Stimulated activated CD4-positive, alpha-beta T cell treated with anti-CD3 and anti-CD28 coated beads, Interleukin-4, amount 100 ng/mL, for 4 hours (primary cell): ENCODE data around the gene SHISA7.
A peak's percentile ranks its signal among the peaks of the same experiment; 100 is the strongest.

Experiments
- DNase-seq, 2 experiments: peaks; one replicate each; pipeline ENCODE4 v3.0.0-alpha.2; 2020

The SHISA7 gene

DNA sequence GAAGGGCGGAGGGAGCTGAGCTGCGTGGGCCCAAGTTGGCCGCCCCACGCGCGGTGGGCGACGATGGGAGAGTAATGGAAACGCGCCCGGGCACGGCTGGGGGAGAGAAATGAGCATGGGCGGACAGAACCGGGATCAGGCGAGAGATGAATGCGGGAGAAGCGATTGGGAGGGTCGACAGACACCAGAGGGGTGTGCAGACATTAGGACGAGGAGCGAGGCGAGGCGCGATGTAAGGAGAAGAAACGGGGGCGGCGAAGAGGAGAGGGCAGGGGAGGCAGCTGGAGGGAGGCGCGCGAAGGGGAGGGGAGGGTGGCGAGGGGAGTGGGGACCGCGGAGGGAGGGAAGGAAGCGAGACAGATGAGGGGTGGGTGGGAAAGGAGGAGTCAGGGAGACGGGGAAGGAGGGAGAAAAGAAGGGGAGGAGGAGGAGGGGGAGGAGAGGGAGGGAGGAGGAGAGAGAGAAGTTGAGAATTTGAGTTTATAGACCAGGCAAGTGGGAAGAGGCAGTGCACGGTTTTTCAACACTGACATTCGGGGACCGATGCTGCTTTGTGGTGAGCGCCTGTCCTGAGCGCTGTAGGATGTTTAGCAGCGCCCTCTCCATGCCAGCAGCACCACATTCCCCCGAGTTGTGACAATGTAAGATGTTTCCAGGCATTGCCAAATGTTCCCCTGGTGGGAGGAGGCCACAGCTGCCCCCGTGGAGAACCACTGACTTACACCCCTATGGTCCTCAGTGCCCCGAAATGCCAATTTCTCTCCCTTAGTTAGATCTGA is at the start of gene SHISA7:
Gene SHISA7 (minus strand): TSS at position 256 of the 779 bp plus-strand sequence. CDS start 437 bp downstream, outside the sequence.
- no peak for DNase-seq

DNA sequence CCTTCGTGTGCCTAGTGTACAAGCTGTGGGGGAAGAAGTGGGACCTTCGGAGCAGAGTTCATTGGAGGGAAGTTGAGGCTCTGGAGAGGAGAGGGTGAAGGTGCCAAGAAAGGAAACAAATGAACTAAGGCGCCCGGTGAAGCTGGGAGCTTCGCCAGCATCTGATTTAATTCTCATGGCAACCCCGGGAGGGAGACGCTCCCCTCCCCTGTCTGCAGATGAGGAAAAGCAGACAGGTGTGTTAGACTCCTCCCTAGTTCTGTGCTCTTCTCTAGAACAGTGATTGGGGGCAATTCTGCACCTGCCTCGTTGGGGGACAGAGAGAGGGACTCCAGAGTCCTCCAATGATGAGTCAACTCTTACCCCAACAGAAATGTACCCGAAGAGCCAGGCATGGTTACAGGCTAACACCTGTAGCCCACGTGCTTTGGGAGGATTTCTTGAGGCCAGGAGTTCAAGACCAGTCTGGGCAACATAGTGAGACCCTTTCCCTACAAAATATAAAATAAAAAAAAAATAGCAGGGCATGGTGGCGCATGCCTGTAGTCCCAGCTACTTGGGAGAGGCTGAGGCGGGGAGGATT is 49.4 kb upstream of the SHISA7 start:
- no peak for DNase-seq

DNA sequence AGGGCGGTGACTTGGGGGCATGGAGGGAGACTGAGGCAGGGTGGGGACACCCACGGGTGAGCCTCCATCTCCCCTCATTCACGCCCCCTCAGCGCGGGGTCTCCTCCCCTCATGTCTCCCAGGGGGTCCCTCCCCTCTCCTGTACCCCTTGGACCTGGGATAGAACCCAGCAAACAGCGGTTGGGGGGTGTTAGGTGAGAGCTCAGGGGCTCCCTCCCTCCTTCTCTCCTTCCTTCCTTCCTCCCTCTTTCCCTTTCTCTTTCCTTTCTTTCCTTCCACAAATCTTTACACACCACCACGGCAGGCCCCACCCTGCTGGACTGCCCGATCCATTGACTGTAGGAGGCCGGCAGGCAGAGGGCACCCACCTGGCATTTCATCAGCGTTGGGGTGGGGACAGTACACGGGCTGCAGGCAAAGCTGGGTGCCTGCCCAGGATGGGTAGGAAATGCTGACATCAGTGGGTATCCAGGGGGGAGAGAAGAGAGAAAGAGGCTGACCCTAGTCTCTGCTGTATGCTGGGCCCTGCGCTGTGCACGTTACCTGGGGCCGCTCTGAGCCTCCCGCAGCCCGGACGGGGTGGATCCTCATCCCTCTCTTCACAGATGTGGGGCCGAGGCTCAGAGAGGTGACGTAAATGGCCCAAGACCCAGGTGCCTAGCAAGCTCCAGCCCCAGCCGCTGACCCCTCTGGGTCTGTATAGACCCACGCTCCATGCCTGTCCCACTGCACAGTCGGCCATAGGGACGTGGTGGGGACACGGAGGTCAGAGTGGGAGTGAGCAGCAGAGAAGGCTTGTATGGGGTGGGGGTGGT is 48.7 kb upstream of the SHISA7 start:
- no peak for DNase-seq

DNA sequence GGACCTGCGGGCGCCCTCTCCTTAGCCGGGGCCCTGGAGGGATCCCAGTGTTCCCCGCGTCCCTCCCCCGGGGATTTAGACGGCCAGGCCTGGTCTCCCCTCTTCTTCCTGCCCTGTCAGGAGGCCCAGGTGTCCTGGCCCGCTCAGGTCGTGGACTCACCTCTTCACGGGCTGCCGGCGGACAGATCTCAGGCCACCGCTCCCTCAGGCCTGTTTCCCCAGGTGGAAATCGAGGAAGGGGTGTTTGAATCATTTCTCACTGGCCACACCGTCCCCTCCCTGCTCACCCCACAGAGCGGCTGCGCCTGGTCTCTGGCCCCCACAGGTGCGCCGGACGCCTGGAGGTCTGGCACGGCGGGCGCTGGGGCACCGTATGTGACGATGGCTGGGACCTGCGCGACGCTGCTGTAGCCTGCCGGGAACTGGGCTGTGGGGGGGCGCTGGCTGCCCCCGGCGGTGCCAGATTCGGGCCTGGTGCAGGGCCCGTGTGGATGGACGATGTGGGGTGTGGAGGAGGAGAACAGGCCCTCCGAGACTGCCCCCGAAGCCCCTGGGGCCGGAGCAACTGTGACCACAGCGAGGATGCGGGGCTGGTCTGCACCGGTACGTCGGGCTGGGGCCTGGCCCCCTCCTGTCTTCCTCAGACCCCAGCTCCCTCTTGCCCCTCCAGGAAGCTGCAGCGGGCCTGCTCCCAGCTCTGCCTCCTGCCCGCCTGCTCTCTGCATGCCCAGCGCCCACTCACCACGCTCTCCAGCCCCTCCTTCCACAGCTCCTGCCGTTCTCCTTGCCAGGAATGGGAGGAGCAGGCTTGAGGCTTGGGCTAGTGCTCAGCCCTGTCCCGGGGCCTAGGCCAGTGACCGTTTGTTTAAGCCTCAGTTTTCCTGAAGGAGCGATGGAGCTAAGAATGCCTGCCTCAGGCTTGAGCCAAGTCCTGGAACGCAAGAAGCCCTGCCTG is 47.7 kb upstream of the SHISA7 start:
- no peak for DNase-seq

DNA sequence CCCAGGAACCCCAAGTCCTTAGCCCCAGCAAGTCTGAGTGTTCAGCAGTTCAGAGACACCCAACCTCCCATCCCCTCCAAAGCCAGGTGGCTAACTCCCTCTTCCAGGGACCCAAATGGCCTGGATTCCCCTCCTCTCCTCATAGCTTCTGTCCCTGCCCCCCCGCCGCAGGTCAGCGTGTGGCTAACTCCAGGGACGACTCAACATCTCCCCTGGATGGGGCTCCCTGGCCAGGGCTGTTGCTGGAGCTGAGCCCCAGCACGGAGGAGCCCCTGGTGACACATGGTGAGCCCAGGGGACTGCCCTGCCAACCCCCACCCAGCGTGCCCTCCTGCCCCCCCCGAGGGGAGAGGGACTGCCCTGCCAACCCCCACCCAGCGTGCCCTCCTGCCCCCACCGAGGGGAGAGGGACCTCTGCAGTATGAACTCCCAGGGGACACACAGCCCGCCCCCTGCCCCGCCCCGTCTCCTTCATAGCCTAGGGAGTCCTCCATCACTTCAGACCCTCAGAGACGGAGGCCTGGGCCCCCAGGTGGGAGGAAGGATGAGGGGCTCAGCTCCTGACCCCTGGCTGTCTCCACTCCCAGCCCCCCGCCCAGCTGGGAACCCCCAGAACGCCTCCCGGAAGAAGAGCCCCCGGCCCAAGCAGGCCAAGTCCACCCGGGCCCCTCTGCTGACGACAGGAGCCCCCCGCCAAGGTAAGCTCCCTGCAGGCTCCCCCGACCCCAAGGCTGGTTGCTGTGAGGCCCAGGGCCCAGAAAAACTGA is 46.8 kb upstream of the SHISA7 start:
- no peak for DNase-seq

DNA sequence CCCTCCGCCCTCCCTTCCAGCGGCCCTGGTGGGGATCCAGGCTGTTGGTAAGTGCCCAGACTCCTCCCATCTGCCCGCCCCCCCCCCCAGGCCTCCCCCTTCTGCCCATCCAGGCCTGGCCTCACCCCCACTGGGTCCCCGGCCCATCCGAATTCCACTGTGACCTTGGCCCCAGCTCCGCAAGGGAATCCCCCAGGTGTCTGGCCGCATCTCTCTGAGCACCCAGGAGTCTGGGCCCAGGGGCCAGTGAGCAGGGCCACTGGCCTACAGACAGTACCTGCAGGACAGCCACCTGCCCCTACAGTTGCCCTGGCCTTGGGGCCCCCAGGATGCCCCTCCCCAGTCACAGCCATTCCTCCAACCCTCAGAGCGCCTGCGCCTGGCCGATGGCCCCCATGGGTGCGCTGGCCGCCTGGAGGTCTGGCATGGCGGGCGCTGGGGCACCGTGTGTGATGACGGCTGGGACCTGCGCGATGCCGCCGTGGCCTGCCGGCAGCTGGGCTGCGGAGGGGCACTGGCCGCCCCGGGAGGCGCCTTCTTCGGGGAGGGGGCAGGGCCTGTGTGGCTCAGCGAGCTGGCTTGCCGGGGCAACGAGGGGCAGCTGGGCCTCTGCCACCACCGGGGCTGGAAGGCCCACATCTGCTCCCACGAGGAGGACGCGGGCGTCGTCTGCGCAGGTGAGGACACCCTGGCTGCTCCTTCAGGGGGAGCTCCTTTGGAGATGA is 46.0 kb upstream of the SHISA7 start:
- DNase-seq = no peak

DNA sequence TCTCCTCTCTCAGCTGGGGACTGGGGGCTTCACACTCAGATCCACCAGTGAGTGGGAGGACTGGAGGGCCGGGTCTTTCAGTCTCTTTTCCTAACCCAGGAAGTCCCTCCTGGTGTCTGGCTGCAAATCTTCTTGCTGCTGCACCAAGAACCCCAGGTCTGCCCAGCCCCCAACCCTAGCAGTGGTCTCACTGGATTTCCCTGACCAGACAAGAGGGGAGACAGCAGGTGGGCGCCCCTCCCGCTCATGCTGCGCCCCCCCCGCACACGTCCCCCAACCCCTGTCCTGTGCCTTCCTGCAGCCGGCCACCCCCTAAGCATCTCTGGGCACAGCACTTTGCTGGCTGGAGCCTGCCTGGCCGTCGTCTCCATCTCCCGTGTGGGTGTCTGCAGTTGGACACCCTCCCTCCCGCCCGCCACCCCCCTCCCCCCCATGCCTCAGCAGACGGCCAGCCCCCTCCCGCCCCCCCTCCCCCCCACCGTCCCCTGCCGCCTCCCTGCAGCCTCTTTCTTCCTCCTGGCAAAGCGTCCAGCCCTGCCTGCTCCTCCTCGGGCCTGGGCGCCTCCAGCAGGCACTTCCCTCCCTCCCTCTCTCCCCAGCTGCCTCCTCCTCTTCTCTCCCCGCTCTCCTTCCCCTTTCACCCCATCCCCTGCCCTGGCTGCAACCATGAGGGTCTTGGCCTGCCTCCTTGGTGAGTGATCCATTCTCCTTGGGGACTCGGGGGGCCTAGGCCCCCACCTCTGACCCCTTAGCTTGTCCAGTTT is 45.0 kb upstream of the SHISA7 start, which contains the start of gene SSC5D:
Gene SSC5D (plus strand): TSS at position 513 of the 764 bp plus-strand sequence. CDS start 154 bp downstream, at position 667.
- DNase-seq = no peak

DNA sequence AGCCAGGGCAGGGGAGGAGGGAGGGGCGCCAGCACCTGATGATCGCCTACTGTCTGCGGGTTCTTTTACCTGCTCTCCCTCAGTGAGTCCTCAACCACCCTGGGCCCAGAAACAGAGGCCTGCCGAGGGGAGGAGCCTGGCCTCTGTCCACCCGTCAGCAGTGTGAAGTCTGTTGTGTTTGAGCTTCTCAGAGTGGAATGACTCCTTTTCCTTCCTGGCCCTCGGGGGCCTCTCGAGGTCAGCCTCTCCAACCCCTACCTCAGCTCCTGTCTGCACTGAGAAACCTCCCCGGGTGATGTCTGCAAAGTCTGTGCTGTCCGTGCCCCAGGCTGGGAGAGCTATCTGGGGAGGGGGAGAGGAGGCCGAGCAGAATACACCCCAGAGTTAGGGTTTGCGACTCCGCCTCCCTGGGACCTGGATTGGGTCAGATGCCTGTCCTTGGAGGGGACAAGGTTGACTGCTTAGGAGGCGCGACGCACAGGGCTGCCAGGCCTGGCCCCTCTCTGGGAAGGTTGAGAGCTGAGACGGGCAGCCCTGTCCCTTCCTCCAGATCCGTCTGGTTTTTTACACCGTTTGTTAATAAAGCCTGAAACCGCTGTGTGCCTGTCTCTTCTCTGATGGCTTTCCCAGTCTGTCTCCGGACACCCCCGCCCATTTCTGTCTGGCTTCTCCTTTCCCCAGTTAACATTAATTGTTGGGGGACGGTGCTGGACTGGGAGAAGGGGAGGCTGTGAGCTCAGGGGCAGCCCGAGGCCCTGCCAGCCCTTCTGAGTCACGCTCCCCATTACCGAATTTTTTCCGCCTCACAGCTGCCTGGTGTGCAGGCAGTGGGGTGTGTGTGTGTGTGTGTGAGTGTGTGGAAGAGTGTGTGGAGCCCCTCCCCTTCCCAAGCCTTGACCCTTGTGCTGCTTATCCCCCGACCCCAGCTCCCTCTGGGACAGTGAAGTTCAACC is 44.1 kb upstream of the SHISA7 start:
- DNase-seq = peak; percentile 47 to 65

DNA sequence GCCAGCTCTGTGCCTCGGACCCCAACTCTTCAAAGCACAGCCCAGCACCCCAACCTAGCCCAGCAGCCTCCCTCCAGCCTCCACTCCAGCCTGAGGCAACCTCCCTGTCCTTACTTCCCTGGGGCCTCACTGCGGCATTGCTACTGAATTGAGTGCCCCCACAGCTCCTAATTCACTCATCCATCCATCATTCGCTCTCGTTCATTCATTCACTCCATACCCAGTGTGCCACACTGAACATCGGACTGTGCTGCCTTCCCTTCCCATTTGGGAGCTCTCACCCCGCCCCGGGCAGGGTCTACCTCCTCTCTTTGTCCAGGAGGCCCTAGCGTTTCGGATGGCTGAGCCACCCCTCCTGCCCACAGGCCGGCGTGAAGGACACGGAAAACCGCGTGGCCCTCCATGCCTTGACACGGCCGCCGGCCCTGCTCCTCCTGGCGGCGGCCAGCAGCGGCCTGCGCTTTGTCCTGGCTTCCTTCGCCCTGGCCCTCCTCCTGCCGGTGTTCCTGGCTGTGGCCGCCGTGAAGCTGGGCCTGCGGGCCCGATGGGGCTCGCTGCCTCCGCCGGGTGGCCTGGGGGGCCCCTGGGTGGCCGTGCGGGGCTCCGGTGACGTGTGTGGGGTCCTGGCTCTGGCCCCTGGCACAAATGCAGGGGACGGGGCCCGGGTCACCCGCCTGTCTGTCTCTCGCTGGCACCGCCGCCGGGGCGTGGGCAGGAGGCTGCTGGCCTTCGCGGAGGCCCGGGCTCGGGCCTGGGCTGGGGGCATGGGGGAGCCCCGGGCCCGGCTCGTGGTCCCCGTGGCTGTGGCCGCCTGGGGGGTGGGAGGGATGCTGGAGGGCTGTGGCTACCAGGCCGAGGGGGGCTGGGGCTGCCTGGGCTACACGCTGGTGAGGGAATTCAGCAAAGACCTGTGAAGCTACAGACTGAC is 43.2 kb upstream of the SHISA7 start:
- DNase-seq = no peak

DNA sequence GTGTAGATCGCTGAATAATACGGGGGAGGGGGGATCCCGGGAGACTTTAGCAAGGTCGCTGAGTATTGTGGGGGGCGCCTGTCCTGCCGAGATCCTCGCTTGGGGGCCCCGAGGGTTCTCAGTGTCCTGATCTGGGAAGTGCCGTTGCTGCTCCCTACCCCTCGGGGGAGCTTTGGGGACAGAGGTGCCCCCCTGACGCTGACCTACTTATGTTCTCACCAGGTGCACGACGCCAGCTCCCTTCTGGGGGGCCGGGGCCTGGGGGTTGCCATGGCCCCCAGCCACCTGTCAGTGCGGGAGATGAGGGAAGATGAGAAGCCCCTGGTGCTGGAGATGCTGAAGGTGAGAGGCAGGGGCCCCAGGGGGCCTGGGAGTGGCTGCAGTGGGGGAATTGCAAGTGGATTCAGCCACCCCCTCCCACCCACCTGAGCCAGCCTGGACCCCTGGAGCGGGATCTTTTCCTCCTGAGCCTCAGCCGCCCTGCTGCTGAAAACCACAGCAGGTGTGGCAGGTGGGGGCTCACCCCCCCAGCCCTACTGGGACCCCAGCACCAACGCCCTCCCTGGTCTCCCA is 42.4 kb upstream of the SHISA7 start:
- no peak for DNase-seq

DNA sequence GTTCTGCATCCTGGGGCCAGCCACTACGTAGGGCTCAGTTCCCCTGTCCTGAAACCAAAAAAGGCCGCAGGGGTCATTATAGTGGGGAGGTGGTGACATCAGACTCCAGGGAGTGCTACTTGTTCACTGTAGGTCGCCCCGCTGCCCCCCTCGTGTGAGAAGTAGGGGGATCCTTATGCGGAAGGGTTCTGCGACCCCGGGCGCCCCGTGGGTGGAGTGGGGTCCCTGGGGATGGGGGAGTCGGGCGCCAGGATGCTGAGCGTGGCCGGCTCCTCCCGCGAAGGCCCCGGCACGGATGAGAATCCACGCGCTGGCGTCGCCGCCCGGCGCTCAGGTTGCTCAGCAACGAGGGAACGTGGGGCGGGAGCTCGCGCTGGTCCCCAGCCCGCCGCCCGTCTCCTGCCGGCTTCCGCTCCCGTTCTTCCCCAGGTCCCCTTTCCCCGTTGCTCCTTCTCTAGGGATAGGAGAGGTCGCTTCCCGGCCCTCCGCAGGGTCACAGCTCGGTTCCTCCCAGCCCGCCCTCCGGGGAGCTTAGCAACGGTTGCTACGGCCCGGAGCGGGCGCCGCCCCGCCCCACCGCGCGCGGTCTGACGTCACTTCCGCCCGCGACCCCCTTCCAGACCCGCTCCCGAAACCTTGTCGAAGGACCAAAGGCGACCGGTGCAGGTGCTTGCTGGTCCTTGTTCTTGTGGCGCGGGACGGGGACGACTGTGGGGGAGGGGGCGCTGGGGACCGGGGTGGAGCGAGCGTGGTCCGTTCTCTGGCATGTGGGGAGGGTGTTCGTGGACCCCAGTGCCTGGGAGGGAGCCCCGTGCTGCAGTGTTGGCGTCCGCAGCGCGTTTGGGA is 41.7 kb upstream of the SHISA7 start, which contains the start of gene NAT14:
Gene NAT14 (plus strand): TSS at position 596 of the 846 bp plus-strand sequence. CDS start 521 bp downstream, outside the sequence.
- peak; percentile 50 to 69 for DNase-seq

DNA sequence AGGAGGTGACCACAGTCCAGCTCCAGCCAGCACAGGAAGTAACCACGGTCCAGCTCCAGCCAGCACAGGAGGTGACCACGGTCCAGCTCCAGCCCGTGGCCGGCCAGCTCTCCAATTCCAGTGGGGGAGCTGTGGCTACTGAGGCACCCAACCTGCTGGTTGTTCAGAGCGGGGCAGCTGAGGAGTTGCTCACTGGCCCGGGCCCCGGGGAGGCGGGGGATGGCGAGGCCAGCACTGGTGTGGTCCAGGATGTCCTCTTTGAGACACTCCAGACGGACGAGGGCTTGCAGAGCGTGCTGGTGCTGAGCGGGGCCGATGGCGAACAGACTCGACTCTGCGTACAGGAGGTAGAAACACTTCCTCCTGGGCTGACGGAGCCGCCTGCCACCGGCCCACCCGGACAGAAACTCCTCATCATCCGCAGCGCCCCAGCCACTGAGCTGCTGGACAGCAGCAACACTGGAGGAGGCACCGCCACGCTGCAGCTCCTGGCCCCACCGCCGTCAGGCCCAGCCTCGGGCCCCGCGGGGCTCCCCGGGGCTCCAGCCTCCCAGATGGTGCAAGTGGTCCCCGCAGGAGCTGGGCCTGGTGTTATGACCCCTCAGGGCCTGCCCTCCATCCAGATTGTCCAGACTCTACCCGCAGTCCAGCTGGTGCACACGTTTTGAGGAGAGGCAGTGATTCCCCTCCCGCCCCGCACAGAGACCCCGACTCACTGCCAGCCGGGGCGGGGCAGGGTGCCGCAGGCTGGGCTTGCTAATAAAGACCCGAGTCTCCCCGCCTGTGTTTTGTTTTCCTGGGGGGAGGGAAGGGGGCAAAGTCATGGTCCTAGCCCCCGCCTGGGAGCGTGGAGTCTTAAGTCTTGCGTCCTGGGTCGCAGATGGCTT is 40.8 kb upstream of the SHISA7 start:
- DNase-seq = no peak

DNA sequence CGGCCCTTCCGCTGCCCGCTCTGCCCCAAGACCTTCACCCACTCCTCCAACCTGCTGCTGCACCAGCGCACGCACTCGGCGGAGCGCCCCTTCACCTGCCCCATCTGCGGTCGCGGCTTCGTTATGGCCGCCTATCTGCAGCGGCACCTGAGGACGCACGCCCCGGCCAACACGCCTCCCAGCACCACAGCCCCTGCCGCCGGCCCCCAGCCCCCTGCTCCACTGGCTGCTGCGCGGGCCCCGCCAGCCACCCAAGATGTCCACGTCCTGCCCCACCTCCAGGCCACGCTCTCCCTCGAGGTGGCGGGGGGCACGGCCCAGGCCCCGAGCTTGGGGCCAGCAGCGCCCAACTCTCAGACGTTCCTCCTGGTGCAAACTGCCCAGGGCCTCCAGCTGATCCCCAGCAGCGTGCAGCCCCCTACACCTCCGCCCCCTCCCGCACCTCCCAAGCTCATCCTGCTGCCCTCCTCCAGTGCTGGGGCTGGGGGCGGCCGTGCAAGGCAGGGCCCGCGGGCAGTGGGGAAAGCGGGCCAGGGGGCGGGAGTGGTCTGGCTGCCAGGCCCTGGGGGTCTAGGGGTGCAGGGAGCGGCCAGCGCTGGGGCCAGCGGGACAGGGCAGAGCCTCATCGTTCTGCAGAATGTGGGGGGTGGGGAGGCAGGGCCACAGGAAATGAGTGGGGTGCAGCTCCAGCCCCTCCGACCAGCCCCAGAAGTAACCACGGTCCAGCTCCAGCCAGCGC is 40.0 kb upstream of the SHISA7 start:
- DNase-seq = no peak
